ENCODE measurements around the gene PRSS56.

The PRSS56 gene

GRCh38 chr2:232495292-232495691, 24.9 kb upstream of the PRSS56 start:
- Histone ChIP-seq H3K4me3 (ENCODE audit: low read depth, low read length) (no peak overlapping the region), H3K79me1 (ENCODE audit: low read length) (no peaks in the 10 kb centered on the region), H2BK12ac (ENCODE audit: low read length) (no peak overlapping the region), H4K12ac (ENCODE audit: low read depth, low read length) (no peak overlapping the region), H3K4me2 (ENCODE audit: low read length) (no peak overlapping the region), H3K9me3 (ENCODE audit: insufficient read depth, low read depth, low read length) (peaks cover 9% of the 10 kb centered on the region), H3K23ac (ENCODE audit: low read length) (no peak overlapping the region), H2BK5ac (ENCODE audit: low read depth, low read length, poor library complexity) (no peak overlapping the region), H2BK120ac (ENCODE audit: insufficient read depth, low read length, poor library complexity) (no peak overlapping the region), H2AFZ (ENCODE audit: insufficient read depth, low read length, poor library complexity) (no peak overlapping the region), H4K91ac (ENCODE audit: low read depth, low read length) (no peak overlapping the region), H3K27me3 (ENCODE audit: insufficient read depth, low read length) (no peaks in the 10 kb centered on the region), H3K4ac (ENCODE audit: low read depth, low read length) (no peak overlapping the region), H2AK5ac (ENCODE audit: low read length) (no peak overlapping the region), H3K18ac (ENCODE audit: low read length) (no peak overlapping the region), H3K27ac (ENCODE audit: low read depth, low read length) (no peak overlapping the region), H3K79me2 (ENCODE audit: control insufficient read depth, insufficient read depth, low read length, poor library complexity) (no peaks in the 10 kb centered on the region), H3K36me3 (ENCODE audit: control insufficient read depth in 1 of 2, insufficient read depth in 2 of 2, low read length in 2 of 2) (no peaks in the 10 kb centered on the region), H3K9ac (ENCODE audit: low read length) (no peak overlapping the region), H3K4me1 (ENCODE audit: control insufficient read depth in 1 of 2, insufficient read depth in 2 of 2, low read length in 2 of 2) (no peaks in the 10 kb centered on the region), H4K8ac (ENCODE audit: low read depth, low read length) (no peak overlapping the region), H3K14ac (ENCODE audit: low read length) (no peak overlapping the region)
- WGBS (ENCODE audit: extremely low coverage, insufficient coverage, insufficient read length) = no CpG with 5 or more reads among the region's 7 CpGs
- DNase-seq = no peak

DNA sequence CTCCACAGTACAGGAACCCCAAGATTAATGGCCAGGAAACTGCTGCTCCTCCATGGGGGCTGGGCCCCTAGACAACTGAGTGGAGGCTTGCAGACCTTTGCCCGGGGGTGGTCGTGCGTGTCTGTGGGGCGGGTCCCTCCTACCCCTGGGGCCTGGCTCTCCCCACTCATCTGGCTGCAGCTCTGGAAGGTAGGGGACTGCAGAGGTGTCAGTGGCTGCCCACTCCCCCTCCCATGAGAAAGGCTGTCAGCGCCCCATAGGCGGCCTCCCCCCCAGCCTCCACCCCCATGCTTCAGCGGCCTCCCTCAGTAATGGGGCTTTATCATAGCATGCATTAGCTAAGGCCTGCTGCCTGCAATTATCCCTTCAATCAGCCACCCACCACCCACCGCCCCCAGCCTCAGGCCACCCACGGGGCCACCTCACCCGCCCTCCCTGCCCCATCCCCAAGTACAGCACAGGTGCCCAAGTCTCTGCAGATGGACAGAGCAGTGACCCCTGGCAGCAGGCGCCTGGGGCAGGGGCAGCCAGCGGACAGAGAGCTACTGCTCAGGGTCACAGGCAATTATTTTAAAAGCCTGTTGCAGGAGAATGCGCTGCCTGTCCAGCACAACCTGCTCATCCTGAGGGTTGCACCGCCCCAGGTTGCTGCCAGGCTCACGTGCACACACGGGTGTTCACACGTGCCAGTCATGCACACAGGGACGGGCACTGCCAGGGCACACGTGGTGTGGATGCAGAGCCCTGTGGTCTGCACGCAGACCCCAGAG, 23.5 kb upstream of the PRSS56 start:
- H4K8ac ChIP-seq (ENCODE audit: low read depth, low read length) = no peak overlapping the region
- H3K14ac ChIP-seq (ENCODE audit: low read length) = no peak overlapping the region
- no peak overlapping the region for H3K18ac ChIP-seq (ENCODE audit: low read length)
- WGBS (ENCODE audit: extremely low coverage, insufficient coverage, insufficient read length) = no CpG with 5 or more reads among the region's 20 CpGs
- no peak overlapping the region for H3K9ac ChIP-seq (ENCODE audit: low read length)
- H3K27me3 ChIP-seq (ENCODE audit: insufficient read depth, low read length) = no peaks in the 10 kb centered on the region
- no peak overlapping the region for H2BK120ac ChIP-seq (ENCODE audit: insufficient read depth, low read length, poor library complexity)
- H3K9me3 ChIP-seq (ENCODE audit: insufficient read depth, low read depth, low read length) = peaks cover 9% of the 10 kb centered on the region
- no peaks in the 10 kb centered on the region for H3K36me3 ChIP-seq (ENCODE audit: control insufficient read depth in 1 of 2, insufficient read depth in 2 of 2, low read length in 2 of 2)
- no peak overlapping the region for H4K91ac ChIP-seq (ENCODE audit: low read depth, low read length)
- no peak overlapping the region for H3K4ac ChIP-seq (ENCODE audit: low read depth, low read length)
- no peak overlapping the region for H2AFZ ChIP-seq (ENCODE audit: insufficient read depth, low read length, poor library complexity)
- H2BK5ac ChIP-seq (ENCODE audit: low read depth, low read length, poor library complexity) = no peak overlapping the region
- H3K23ac ChIP-seq (ENCODE audit: low read length) = no peak overlapping the region
- no peaks in the 10 kb centered on the region for H3K79me1 ChIP-seq (ENCODE audit: low read length)
- no peaks in the 10 kb centered on the region for H3K4me1 ChIP-seq (ENCODE audit: control insufficient read depth in 1 of 2, insufficient read depth in 2 of 2, low read length in 2 of 2)
- no peak overlapping the region for H4K12ac ChIP-seq (ENCODE audit: low read depth, low read length)
- H3K4me3 ChIP-seq (ENCODE audit: low read depth, low read length) = no peak overlapping the region
- DNase-seq = no peak
- no peak overlapping the region for H2BK12ac ChIP-seq (ENCODE audit: low read length)
- H2AK5ac ChIP-seq (ENCODE audit: low read length) = no peak overlapping the region
- H3K4me2 ChIP-seq (ENCODE audit: low read length) = no peak overlapping the region
- no peaks in the 10 kb centered on the region for H3K79me2 ChIP-seq (ENCODE audit: control insufficient read depth, insufficient read depth, low read length, poor library complexity)
- H3K27ac ChIP-seq (ENCODE audit: low read depth, low read length) = no peak overlapping the region

DNA sequence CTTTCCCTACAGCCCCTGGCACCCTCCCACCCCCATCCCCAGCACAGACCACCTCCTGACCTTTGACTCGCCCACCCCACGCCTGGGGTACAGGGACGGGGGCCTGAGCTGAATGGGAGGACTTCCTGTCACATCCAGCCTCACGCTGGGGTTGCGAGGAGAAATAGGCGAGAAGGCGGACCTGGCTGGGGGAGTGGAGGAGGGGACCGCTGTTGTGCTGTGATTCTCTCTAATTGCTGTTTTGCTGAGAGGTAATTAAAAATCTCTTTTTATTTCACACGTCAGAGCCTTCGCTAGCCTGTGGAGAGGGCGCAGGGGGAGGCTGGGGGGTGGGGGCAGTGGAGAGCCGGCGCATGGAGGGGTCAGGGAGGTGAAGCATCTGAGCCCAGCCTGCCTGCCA, 22.8 kb upstream of the PRSS56 start:
- Histone ChIP-seq H3K23ac (ENCODE audit: low read length) (no peak overlapping the region), H2BK5ac (ENCODE audit: low read depth, low read length, poor library complexity) (no peak overlapping the region), H2BK12ac (ENCODE audit: low read length) (no peak overlapping the region), H4K8ac (ENCODE audit: low read depth, low read length) (no peak overlapping the region), H4K91ac (ENCODE audit: low read depth, low read length) (no peak overlapping the region), H3K79me2 (ENCODE audit: control insufficient read depth, insufficient read depth, low read length, poor library complexity) (no peaks in the 10 kb centered on the region), H3K14ac (ENCODE audit: low read length) (no peak overlapping the region), H3K9me3 (ENCODE audit: insufficient read depth, low read depth, low read length) (peaks cover 9% of the 10 kb centered on the region), H3K27me3 (ENCODE audit: insufficient read depth, low read length) (peaks cover under 1% of the 10 kb centered on the region), H3K36me3 (ENCODE audit: control insufficient read depth in 1 of 2, insufficient read depth in 2 of 2, low read length in 2 of 2) (no peaks in the 10 kb centered on the region), H3K4ac (ENCODE audit: low read depth, low read length) (no peak overlapping the region), H3K9ac (ENCODE audit: low read length) (no peak overlapping the region), H3K79me1 (ENCODE audit: low read length) (no peaks in the 10 kb centered on the region), H3K18ac (ENCODE audit: low read length) (no peak overlapping the region), H3K4me2 (ENCODE audit: low read length) (no peak overlapping the region), H3K4me1 (ENCODE audit: control insufficient read depth in 1 of 2, insufficient read depth in 2 of 2, low read length in 2 of 2) (no peaks in the 10 kb centered on the region), H3K27ac (ENCODE audit: low read depth, low read length) (no peak overlapping the region), H2BK120ac (ENCODE audit: insufficient read depth, low read length, poor library complexity) (no peak overlapping the region), H4K12ac (ENCODE audit: low read depth, low read length) (no peak overlapping the region), H3K4me3 (ENCODE audit: low read depth, low read length) (no peak overlapping the region), H2AK5ac (ENCODE audit: low read length) (no peak overlapping the region), H2AFZ (ENCODE audit: insufficient read depth, low read length, poor library complexity) (no peak overlapping the region)
- DNase-seq = no peak
- WGBS (ENCODE audit: extremely low coverage, insufficient coverage, insufficient read length) = no CpG with 5 or more reads among the region's 13 CpGs

- Histone ChIP-seq H3K27me3 (ENCODE audit: insufficient read depth, low read length) (peaks cover 10% of the 10 kb centered on the region), H3K4me3 (ENCODE audit: low read depth, low read length) (no peak overlapping the region), H3K4me1 (ENCODE audit: control insufficient read depth in 1 of 2, insufficient read depth in 2 of 2, low read length in 2 of 2) (peaks cover 0 to 7% of the 10 kb centered on the region in 2 experiments), H4K12ac (ENCODE audit: low read depth, low read length) (no peak overlapping the region), H3K36me3 (ENCODE audit: control insufficient read depth in 1 of 2, insufficient read depth in 2 of 2, low read length in 2 of 2) (no peaks in the 10 kb centered on the region), H3K79me2 (ENCODE audit: control insufficient read depth, insufficient read depth, low read length, poor library complexity) (no peaks in the 10 kb centered on the region), H2BK120ac (ENCODE audit: insufficient read depth, low read length, poor library complexity) (no peak overlapping the region), H2AFZ (ENCODE audit: insufficient read depth, low read length, poor library complexity) (no peak overlapping the region), H2BK12ac (ENCODE audit: low read length) (no peak overlapping the region), H3K14ac (ENCODE audit: low read length) (no peak overlapping the region), H2AK5ac (ENCODE audit: low read length) (no peak overlapping the region), H4K8ac (ENCODE audit: low read depth, low read length) (no peak overlapping the region), H3K27ac (ENCODE audit: low read depth, low read length) (no peak overlapping the region), H2BK5ac (ENCODE audit: low read depth, low read length, poor library complexity) (no peak overlapping the region), H3K18ac (ENCODE audit: low read length) (no peak overlapping the region), H3K4ac (ENCODE audit: low read depth, low read length) (no peak overlapping the region), H3K9ac (ENCODE audit: low read length) (no peak overlapping the region), H3K23ac (ENCODE audit: low read length) (no peak overlapping the region), H3K79me1 (ENCODE audit: low read length) (no peaks in the 10 kb centered on the region), H3K9me3 (ENCODE audit: insufficient read depth, low read depth, low read length) (peaks cover 8% of the 10 kb centered on the region), H3K4me2 (ENCODE audit: low read length) (no peak overlapping the region), H4K91ac (ENCODE audit: low read depth, low read length) (no peak overlapping the region)
- WGBS (ENCODE audit: extremely low coverage, insufficient coverage, insufficient read length) = 100% methylated on average over 1 of the region's 3 CpGs
- no peak for DNase-seq
These were observed 21.7 kb upstream of the PRSS56 start for GRCh38 chr2:232498452-232498851.
